Stomach (tissue), 4 donors: Measurements from ENCODE around the gene SEPTIN11.

Experiments
- EP300 ChIP-seq: sonication (generic); formaldehyde crosslinking; IDR thresholded peaks from one replicate; pipeline ENCODE4 v1.6.1; 2017; ENCODE audit warnings: antibody characterized with exemption
- POLR2A ChIP-seq, 4 donors: fragments of 450-650 bp; IDR thresholded peaks; one replicate each; pipeline ENCODE4 v1.6.1; 2016; ENCODE audit warnings: antibody characterized with exemption in 4 of 4, control low read depth in 2 of 4, mild to moderate bottlenecking in 1 of 4, moderate library complexity in 1 of 4
- TF ChIP-seq, protein P1 (sequence below), 7 experiments: fragments of 450-650 bp in 4 of 7; fragments of 200-600 bp in 3 of 7; sonication (generic) in 3 of 7; IDR thresholded peaks; one replicate each; pipeline ENCODE4 v1.5.1; 2016 to 2019; ENCODE audit warnings: antibody characterized with exemption in 7 of 7, control low read depth in 2 of 7, mild to moderate bottlenecking in 1 of 7

DNA sequence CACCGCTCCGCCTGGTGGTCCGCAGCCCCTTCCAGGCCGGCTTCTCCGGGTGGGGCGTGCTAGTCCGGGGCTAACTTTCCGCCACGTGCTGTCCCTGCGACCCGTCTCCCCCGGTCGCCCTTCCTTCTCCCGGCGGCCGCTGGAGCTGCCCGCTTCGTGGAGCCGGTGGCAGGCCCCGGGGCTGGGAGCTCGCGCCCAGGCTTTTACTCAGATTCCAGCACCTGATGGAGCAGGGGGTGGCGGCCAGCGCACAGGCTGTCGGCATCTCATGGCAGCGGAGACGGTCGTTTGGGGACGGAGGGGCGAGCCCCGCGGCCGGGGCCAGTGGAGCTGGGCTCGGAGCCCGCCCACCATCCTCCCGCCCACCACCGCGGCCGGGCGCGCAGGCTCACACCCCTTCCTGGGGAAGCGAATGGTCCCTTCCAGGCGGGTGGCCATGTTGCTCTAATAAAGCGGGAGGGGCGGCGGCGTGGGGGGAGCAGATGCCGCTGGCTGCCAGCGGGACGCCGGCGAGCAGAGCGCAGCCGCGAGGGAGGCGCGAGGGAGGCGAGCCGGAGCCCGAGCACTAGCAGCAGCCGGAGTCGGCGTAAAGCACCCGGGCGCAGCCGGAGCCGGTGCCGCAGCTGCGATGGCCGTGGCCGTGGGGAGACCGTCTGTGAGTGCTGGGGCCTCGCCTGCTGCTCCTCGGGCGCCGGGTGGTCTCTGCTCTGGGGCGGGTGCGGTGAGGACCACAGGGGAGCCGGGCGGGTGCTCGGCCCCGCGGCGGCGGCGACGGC, at the start of gene SEPTIN11:
- TF ChIP-seq, protein P1, sequence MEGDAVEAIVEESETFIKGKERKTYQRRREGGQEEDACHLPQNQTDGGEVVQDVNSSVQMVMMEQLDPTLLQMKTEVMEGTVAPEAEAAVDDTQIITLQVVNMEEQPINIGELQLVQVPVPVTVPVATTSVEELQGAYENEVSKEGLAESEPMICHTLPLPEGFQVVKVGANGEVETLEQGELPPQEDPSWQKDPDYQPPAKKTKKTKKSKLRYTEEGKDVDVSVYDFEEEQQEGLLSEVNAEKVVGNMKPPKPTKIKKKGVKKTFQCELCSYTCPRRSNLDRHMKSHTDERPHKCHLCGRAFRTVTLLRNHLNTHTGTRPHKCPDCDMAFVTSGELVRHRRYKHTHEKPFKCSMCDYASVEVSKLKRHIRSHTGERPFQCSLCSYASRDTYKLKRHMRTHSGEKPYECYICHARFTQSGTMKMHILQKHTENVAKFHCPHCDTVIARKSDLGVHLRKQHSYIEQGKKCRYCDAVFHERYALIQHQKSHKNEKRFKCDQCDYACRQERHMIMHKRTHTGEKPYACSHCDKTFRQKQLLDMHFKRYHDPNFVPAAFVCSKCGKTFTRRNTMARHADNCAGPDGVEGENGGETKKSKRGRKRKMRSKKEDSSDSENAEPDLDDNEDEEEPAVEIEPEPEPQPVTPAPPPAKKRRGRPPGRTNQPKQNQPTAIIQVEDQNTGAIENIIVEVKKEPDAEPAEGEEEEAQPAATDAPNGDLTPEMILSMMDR (IDR thresholded peaks at IDR 0.05), result peak in 1 of 7 experiments; percentile 12
- TF ChIP-seq POLR2A (IDR thresholded peaks at IDR 0.05), result peak in 1 of 4 donors; percentile 50
- TF ChIP-seq EP300, result no peak
